Hypothalamus (tissue), 51 donors: ENCODE data around the gene ZNF275.

Experiments
- DNase-seq, 51 donors: peaks; one replicate each; lab custom pipeline; 2025; lab: John Stamatoyannopoulos, UW

Gene ZNF275

GRCh38 chrX:153351981-153352380, 18.0 kb downstream of the ZNF275 start:
- DNase-seq, result no peak

GRCh38 chrX:153352858-153353257, 18.9 kb downstream of the ZNF275 start:
- DNase-seq, result no peak

- no peak for DNase-seq
Measured at GRCh38 chrX:153353416-153353815, 19.5 kb downstream of the ZNF275 start.

DNA sequence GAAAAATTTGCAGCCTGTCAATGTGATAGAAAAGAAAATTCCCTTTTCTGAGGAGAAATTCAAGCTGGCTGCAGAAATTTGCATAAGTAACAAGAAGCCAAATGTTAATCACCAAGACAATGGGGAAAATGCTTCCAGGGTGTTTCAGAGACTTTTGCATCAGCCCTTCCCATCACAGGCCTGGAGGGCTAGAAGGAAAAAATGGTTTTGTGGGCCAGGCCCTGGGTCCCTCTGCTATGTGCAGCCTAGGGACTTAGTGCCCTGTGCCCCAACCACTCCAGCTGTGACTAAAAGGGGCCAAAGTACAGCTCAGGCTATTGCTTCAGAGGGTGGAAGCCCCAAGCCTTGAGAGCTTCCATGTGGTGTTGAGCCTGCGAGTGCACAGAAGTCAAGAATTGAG, 23.9 kb downstream of the ZNF275 start:
- DNase-seq, result no peak

GRCh38 chrX:153361781-153362397, 27.9 kb downstream of the ZNF275 start:
- no peak for DNase-seq

- no peak for DNase-seq
Measured at GRCh38 chrX:153365670-153366069, 31.7 kb downstream of the ZNF275 start.

DNA sequence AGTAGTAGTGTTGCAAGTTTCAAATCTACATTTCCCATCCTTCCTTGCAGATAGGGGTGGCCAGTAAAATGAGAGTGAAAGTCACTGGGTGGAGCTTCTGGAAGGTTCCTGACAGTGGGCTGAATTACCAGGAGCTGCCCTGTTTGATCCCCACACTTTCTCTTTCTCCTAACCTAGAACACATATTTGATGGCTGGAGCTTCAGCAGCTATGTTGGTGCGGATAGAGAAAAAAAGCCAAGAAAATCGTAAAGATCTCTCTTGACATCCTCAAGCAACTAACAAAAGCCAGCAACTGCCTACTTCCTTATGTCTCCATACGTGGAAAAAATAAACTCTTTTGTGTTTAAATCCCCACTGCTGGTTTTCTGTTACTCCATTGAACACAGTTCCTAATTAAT, 32.2 kb downstream of the ZNF275 start:
- no peak for DNase-seq

DNA sequence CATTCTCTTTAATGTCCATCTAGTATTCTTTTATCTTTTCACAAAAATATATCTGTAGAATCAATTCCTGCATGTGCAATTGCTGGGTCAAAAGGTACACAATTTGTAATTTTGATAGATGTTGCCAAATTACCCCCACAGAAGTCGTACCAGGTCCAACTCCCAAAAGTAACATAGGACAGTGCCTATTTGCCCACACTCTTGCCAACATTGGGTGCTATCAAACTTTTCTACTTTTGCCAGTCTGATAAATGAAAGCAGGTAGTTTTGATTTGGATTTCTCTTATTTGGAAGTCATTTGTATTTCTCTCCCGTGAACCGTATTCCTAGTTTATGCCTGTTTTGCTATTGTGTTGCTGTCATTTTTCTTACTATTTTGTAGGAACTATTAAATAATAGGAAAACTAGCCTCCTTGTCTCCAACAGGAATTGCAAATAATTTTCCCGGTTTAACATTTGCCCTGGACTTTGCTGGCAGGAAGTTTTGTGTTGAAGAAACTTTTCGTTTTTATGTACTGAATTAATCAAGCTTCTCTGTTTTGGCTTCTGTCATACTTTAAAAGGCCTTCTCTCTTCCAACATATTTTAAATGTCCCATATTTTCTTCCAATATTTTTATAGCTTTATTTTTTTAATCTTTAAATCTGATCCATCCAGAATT, 33.1 kb downstream of the ZNF275 start:
- no peak for DNase-seq

DNA sequence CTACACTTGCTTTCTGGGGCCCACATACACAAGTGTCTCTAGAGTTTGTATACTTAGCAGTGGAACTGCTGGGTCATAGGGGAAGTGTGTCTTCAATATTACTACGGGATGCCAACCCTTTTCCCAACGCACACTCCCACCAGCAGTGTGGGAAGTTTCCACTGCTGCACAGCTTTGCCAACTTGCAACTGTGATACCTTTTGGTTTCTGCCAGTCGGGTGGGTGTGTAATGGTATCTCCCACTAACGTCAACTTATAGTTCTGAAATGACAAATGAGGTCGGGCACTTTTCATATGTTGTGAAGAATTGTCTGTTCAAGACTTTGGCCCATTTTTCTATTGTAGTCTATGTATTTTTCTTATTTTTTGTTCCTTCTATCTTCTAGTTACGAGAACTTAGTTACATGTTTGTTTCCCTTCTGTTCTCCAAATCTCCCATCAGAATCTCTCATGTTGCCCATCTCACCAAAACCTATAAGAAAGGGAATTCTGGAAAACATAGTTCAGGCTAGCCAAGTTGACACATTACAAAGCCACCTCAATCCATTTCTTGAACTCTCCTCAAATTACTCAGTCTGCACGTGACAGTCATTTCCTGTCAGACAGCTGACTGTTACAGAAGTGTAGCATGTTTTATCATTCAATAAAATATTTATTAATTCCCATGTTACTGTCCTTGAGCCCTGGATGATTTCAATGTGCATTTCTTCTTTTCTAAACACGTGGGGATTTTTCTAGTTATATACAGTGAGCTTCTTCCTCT, 36.5 kb downstream of the ZNF275 start:
- DNase-seq, result no peak

- no peak for DNase-seq
Measured at GRCh38 chrX:153371256-153371655, 37.3 kb downstream of the ZNF275 start.

DNA sequence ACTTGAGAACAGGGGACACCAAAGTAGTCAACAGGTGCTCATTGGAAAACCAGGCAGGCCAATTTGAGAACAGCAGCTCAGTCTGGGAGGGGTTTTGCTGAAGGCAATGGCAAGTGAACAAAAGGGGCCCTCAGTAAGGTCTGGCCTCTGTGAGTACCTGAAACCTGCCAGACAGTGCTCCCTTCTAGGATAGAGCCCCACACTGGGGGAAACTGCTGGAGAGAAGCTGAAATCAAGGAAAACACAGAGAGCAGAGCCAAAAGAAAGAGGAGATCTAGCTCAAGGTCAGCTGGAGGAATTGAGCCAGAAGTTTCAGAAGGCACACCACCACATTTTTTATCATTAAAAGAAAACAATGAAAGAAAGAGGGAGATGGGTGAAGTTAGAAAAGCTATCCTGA, 39.0 kb downstream of the ZNF275 start:
- no peak for DNase-seq

DNA sequence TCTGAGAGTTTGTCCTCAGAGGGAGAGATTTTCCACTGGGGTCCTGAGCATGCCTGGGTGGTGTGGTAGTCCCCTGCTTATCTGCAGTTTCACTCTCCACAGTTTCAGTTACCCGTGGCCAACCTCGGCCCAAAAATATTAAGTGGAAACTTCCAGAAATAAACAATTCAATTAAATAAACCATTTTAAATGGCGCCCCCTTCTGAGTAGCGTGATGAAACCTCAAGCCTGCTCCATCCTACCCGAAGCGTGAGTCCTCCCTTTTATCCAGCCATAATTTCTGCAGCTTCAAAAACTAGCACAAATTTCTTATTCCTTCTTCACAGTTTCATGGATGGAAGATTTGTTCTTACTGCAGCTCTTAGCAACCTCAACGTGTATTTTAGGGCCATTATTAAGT, 40.5 kb downstream of the ZNF275 start:
- DNase-seq, result no peak

DNA sequence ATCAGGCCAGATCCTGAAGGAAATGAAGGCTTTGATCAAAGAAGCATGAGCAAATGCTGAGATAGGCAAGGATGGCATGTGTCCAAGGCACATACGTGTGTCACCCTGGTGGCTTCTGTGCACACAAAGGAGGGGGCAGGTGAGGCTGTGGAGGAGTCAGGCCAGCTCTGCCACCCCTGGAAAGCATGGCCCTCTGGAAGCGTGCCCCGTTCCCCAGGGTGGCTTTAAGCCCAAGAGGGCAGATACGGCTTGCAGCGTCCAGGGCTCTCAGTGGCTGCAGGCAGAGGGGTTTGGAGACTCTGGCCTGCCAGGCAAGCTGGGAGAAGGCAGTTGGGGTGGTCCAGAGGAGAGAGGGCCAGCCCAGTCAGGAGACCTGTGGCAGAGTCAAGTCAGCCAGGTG, 41.6 kb downstream of the ZNF275 start:
- no peak for DNase-seq

GRCh38 chrX:153377727-153378126, 43.8 kb downstream of the ZNF275 start:
- DNase-seq, result no peak

DNA sequence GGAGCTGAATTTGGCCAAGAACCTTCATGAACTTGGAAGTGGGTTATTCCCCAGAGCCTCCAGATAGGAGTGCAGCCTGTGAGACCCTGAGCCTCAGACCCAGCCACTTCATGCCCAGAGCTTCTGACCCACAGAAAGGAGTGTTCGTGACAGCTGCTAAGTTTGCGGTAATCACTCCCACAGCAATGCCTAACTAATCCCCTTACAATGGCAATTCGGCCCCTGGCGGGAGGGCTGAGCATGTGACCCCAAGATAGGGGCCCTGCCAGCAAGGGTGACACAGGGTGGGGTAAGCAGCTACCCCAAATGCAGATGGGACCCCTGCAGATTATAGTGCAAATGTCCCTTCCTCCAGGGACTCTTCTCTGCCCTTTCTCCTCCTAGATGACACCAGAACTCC, 44.7 kb downstream of the ZNF275 start:
- DNase-seq, result no peak

DNA sequence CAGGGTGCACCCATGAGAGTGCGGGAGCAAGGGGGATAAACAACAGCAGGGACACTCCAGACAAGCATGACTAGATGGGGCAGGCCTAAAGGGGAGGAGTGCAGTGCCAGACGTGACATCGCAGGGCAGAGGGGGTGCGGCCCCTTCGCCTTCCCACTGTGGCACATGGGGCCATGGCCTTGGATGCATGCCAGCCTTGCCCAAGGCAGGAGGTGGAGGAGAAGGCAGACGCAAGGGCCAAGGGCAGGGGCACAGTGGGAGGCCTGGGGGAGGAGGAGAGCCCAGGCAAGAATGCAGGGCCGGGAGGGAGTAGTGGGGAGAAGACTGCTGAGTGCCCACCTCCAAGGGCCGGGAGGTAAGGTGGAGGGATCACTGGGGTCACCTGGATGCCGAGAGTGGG, 45.6 kb downstream of the ZNF275 start:
- no peak for DNase-seq

DNA sequence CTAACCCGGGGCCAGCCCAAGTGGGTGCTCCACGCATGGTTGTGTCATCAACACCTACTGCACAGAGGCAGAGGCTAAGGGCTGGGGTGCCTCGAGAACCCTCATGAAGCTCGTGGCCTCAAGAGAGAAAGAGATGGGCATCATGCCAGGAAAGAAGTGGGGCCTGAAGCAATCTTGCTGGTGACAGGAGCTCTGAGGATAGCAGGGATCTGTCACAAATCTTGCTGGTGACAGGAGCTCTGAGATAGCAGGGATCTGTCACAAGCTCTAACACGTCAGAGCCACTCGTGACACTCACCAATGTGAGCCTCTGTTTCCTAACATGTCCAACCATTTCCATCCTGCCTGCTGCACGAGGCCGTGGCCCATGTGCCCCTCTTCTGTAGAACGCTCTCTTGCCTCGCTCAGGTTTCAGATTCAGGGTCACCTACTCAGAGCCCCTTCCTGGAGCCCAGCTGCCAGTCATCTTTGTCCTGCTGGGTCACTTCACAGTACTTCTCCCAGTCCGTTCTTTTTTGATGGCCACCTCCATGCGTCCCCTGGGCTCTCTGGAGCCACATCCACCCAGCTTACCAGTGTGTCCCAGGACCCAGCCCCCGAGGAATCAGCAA, 46.1 kb downstream of the ZNF275 start:
- peak in 1 of 51 donors; percentile 0 for DNase-seq

DNA sequence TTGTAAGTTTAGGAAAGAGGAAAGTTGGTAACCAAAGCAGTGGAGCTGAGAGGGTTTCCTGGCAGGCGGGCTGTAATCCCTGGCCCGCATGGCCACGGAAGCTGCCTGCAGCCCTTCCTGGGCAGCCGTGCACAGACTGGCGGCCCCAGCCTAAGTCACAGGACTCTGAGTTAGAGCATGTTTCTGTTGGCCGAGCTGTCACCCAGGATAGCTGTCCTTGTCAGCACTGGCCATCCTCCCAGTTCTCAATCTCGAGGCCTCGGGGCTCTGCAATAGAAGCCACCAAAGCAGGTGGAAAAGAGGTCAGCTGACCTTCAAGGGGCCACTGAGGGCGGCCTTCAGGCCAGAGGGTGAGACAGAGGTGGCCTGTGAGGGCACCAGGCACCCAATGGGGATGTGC, 46.7 kb downstream of the ZNF275 start:
- DNase-seq, result peak in 1 of 51 donors; percentile 3

DNA sequence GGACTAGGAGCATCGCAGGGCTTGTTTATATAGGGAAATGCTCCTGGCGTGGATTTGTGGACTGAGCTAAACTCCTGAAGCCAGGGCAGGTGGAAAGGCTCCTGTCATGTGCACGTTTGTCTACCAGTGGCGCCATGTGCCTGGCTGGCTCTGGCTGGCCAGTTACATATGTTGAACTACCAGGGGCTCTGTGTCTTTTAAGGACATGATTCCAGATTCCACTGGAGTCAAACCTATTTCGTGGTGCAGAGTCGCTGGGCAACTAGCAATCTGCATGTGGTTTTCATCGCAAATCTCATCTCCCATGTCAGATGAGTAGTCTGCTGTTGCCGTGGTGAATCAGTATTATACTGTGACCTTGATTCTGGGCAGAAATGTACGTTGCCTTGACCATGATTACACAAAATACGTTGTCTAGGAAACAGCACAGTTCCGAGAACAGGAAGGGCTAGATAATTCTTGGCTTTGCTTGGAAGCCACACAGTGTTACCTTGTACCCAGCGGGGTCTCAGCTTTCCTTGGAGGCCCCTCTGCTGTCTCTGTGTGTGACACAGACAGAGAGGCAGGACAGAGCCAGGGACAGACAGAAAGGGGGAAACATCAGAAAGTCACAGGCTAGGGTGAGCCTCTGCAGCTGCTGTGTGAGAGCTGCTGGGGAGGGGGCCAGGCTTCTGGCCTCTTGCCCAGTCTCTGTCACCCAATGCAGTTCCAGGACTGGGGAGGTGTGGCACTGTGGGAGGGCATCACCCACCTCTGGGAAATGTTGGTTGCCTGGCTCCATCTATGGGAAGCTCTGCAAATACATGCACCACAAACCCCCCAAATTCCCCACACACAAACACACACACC, 48.0 kb downstream of the ZNF275 start:
- peak in 34 of 51 donors; percentile 0 to 75 (median 24) for DNase-seq
